Neural progenitor cell (in vitro differentiated cells): Measurements from ENCODE around the gene CCZ1B.

Source experiments
- EZH2 ChIP-seq: fragments of 200-600 bp; sonication (generic); IDR thresholded peaks from 2 replicates; pipeline ENCODE4 v1.6.1; 2017; ENCODE audit warnings: antibody characterized with exemption, mild to moderate bottlenecking, moderate library complexity
- EZH2phosphoT487 ChIP-seq: fragments of 200-600 bp; sonication (generic); IDR thresholded peaks from 2 replicates; pipeline ENCODE4 v1.6.1; 2017; ENCODE audit warnings: antibody characterized with exemption
- TF ChIP-seq, protein P1 (sequence below): fragments of 200-600 bp; sonication (generic); IDR thresholded peaks from 2 replicates; pipeline ENCODE4 v1.5.1; 2017; ENCODE audit warnings: antibody characterized with exemption, mild to moderate bottlenecking

DNA sequence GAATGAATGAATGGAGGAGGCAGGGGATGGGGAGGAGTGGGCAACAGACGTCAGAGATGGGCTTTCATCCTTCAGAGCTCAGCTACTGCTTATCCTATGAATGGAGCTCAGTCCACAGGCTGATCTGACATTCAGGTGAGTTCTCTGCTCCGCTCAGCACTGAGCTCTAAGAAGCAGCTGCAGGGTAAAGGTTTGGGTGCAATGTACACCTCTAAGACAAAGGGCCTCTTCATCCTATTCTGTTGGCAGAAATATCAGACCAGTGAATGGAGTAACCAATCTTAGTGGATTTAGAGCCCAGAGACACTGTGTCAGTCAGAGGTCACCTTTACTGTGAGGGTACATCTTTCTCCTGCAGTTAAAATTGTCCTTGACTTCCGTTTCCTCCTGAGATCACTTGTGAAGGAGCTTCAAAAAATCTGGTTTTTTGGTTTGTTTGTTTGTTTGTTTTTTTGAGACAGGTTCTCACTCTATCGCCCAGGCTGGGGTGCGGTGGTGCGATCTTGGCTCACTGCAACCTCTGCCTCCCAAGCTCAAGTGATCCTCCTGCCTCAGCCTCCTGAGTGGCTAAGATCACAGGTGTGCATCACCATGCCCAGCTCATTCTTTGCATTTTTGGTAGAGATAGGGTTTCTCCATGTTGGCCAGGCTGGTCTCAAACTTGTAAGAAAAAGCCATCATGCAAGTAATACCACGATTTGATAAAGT lies 5.1 kb upstream of the CCZ1B start:
- TF ChIP-seq, protein P1, sequence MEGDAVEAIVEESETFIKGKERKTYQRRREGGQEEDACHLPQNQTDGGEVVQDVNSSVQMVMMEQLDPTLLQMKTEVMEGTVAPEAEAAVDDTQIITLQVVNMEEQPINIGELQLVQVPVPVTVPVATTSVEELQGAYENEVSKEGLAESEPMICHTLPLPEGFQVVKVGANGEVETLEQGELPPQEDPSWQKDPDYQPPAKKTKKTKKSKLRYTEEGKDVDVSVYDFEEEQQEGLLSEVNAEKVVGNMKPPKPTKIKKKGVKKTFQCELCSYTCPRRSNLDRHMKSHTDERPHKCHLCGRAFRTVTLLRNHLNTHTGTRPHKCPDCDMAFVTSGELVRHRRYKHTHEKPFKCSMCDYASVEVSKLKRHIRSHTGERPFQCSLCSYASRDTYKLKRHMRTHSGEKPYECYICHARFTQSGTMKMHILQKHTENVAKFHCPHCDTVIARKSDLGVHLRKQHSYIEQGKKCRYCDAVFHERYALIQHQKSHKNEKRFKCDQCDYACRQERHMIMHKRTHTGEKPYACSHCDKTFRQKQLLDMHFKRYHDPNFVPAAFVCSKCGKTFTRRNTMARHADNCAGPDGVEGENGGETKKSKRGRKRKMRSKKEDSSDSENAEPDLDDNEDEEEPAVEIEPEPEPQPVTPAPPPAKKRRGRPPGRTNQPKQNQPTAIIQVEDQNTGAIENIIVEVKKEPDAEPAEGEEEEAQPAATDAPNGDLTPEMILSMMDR: no peak
- TF ChIP-seq EZH2 (no peak), EZH2phosphoT487 (no peak)
